ENCODE measurements around the gene CEACAM20.
"Not testable (repeated sequence)": the region's sequence is repeated elsewhere in the genome, so short reads cannot be mapped to it uniquely, and the experiment has no call there.

CEACAM20 gene

DNA sequence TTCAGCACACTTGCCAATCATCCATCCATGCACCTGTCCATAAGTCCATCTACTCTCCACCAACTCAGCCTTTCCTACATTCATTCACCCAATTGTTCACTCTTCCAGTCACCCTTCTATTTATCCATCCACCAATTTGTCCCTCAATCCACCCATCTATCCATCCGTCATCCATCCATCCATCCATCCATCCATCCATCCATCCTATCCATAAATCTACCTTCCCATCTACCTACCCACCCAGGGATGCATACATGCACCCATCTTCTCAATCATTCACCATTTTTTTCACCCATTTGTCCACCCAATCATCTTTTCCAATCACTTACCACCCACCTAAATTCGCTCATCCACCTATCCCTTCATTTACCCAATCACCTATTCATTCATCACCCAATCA is 14.6 kb upstream of the CEACAM20 start:
- DNase-seq, result no peak

GRCh38 chr19:44542671-44543070 is 13.2 kb upstream of the CEACAM20 start:
- no peak for DNase-seq

- no peak for DNase-seq
Observed at GRCh38 chr19:44540736-44541135, 11.3 kb upstream of the CEACAM20 start.

GRCh38 chr19:44539991-44540390 is 10.5 kb upstream of the CEACAM20 start:
- DNase-seq, result no peak

- DNase-seq, result no peak
Observed at GRCh38 chr19:44539236-44539826, 9.9 kb upstream of the CEACAM20 start.

DNA sequence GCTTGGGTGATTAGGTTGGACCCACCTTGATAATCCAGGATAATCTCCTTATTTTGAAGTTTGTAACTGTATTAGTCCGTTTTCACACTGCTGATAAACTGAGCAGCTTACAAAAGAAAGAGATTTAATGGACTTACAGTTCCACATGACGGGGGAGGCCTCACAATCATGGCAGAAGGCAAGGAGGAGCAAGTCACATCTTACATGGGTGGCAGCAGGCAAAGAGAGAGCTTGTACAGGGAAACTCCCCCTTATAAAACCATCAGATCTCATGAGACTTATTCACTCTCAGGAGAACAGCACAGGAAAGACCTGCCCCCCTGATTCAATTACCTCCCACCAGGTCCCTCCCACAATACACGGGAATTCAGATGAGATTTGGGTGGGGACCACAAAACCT is 5.9 kb upstream of the CEACAM20 start:
- not testable (repeated sequence) for DNase-seq

DNA sequence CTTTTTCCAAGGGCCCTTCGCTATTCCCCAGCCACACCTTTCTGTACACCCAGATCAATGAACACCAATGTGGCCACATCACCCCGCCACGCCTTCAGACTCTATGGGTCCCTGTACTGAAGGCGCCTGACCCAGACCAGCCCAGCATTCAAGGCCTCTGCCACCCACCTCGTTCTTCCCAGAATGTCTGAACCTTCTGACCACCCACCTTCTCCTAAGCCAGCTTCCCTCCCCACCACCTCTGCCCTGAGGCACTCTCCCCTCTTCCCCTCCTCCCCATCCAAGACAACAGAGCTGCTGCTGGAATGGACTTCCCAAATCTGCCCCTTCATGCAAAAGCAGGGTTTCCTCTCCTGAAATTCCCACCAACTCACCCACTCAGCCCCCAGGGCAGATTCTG is 3.3 kb upstream of the CEACAM20 start:
- DNase-seq, result no peak

GRCh38 chr19:44530777-44531176 is 1.3 kb upstream of the CEACAM20 start:
- DNase-seq, result no peak

- no peak for DNase-seq
Observed at GRCh38 chr19:44527554-44527953, 1.9 kb downstream of the CEACAM20 start.

DNA sequence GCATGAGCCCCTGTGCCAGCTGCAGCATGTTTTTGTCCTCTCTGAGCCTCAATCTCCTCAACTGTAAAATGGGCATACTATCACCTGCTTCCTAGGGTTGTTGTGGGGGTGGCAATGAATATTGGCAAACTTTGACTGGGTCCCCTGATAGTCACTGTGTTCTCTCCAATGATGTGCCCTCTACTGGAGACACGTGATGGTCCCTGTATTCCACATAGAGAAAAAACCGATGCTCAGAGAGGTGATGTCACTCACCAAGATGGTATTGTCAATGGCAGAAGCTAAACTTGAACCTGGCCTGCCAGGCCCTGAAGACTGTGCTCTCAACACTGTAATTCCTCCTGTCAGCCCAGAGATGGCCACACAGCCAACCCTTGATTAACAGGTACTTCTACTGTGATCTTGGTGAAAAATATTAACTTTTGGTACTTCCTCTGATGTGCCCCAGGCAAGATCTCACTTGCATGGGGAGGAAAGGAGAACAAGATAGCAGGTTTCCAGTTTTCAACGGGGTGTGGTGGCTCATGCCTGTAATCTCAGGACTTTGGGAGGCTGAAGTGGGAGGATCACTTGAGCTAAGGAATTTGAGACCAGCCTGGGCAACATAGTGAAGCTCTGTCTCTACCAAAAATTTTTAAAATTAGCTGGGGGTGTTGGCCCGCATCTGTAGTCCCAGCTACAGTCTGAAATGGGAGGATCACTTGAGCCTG is 3.6 kb downstream of the CEACAM20 start:
- no peak for DNase-seq

DNA sequence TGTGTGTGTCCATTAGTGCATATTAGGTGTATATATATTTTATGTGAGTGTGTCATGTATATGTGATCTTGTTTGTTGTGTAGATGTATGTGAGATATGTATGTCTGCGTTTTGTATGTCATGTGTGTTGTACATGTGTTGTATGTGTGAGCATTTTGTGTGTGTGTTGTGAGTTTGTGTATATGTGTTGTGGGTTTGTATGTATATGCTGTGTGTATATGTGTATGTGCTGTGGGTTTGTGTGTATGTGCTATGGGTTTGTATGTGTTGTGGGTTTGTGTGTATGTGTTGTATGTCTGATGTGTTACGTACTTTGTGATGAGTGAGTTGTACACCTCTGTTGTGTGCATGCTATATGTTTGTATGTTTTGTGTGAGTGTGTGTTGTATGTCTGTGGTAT is 8.1 kb downstream of the CEACAM20 start:
- no peak for DNase-seq

DNA sequence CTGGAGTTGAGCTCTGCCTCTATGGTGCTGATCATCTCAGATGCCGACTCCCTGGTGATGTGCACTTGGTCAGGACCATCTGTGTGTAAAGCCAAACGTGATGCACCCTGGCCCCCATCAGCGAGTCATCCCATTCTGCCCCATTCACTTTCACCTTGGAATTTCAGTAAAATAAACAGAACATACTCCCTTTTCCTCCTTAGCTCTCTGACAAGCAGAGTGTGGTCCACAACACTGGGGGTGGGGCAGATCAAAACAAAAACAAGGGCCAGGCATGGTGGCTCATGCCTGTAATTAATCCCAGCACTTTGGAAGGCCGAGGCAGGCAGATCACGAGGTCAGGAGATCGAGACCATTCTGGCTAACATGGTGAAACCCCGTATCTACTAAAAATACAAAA is 12.3 kb downstream of the CEACAM20 start:
- DNase-seq, result no peak

- DNase-seq, result no peak
Observed at GRCh38 chr19:44515907-44516306, 13.6 kb downstream of the CEACAM20 start.

GRCh38 chr19:44515031-44515430 is 14.4 kb downstream of the CEACAM20 start:
- no peak for DNase-seq

GRCh38 chr19:44512326-44513298 is 16.9 kb downstream of the CEACAM20 start:
- peak; percentile 39 to 54 for DNase-seq

GRCh38 chr19:44509478-44509877 is 20.0 kb downstream of the CEACAM20 start:
- DNase-seq, result no peak

DNA sequence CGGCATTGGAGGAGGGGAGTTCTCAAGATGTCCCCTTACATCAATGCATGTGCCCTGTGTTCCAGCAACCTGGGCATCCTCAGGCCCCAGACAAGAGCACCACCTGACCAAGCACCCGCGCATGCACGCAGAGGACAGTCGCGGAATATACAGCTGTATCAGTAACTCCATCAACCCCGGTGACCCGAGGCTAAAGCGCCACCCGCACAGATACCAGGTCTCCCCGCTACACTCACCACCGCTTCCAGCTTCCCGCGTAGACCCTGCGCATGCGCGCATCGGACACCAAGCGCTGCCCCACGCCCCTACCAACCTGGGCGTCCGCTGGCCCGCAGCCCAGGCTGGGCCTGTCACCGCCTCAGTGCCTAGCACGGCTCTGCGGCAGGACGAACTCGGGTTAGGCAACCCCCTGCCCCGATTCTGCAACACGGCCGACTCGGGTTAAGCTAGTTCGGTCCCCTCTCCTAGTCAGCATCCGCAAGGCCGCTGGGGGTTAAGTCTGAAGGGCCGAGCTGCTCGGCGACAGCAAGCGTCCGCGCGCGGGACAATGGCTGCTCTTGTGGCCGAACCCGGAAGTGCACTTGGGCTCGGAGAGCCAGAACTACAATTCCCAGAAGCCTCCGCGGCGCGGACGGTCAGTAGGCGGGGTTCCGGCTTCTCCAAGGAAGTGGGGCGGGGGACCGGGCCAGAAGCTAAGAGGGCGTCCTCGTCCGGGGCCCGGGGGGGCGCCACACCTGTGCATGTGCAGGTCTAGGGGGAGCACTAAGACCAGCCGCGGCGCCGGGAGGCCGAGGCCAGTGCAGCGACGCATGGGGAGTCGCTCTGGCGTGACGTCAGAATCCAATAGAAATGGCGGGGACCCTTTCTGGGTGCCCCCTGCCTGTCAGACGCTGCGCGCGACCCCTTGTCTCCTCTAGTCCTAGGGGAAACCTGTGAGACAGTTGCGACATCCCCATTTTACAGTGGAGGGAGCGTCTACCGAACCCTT is 29.2 kb downstream of the CEACAM20 start, which contains the start of gene ZNF180:
ZNF180 (minus strand) TSS at position 561 of the 988 bp plus-strand sequence. CDS start 3,188 bp downstream, outside the sequence.
- peak; percentile 96 to 97 for DNase-seq

GRCh38 chr19:44499559-44499958 is 29.9 kb downstream of the CEACAM20 start:
- DNase-seq, result no peak

DNA sequence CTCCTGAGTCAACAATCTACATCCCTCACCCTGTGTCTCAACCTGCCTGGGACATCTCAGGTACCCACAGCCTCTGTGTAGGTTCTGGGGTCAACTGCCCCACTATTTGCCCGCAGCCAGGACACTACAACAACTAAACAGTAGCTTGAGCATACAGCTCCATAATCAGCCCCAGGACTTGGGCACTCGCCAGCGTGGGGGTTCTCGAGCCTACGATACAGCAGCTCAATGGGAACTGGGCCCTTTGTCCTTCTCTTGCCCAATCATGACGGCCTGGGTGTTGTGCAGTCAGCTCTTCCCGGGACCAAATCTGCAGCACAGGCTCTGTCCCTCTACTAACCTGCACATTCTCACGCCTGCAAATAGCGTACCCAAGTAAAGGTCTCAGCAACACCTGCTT is 30.5 kb downstream of the CEACAM20 start:
- no peak for DNase-seq

- no peak for DNase-seq
Observed at GRCh38 chr19:44496711-44497110, 32.8 kb downstream of the CEACAM20 start.

GRCh38 chr19:44476559-44477408 is 52.7 kb downstream of the CEACAM20 start:
- DNase-seq, result no peak
